HepG2 (cell line): ENCODE results near the gene UNC93A. TPM values are rescaled to one million over a fixed set of nuclear protein-coding genes. Genes with fewer than 3 reads are reported as not detected.
"Not testable (repeated sequence)": the region's sequence is repeated elsewhere in the genome, so short reads cannot be mapped to it uniquely, and the experiment has no call there.

Source experiments
- ATAC-seq: fragments of 200-7000 bp; cut with Tn5 transposase; 3 replicates; pipeline ENCODE4 v1.9.1; 2020; ENCODE audit warnings: mild to moderate bottlenecking, moderate library complexity
- BruUV-seq: library from RNA; stranded (reverse); fragments of 400-500 nt; replicated peaks from 2 replicates; lab custom pipeline; 2021; lab: Mats Ljungman, UMichigan
- CTCF ChIA-PET: fragments of 300-600 bp; formaldehyde crosslinking; extraction: SDS; loops from one replicate; lab custom pipeline; 2021; ENCODE audit warnings: low total read pairs, inconsistent platforms, low intra/inter-chr PET ratio; lab: Yijun Ruan, JAX
- POLR2A ChIA-PET: fragments of 350-600 bp; sonication (Branson Sonifier 250); formaldehyde crosslinking; loops from one replicate; lab custom pipeline; 2020; ENCODE audit warnings: antibody characterized with exemption, inconsistent platforms; lab: Yijun Ruan, JAX
- DNase-seq: peaks from one replicate; pipeline ENCODE4 v3.0.0-alpha.2; 2015; ENCODE audit warnings: low spot score
- FAIRE-seq: peaks from 3 replicates; lab custom pipeline; 2011; peaks lifted over from hg19 to GRCh38; lab: Jason Lieb, UNC
- H2AFZ ChIP-seq: one replicate; pipeline ENCODE4 v1.6.1; 2011; ENCODE audit warnings: low read length, inconsistent platforms
- H3K27ac ChIP-seq: fragments of 300-600 bp; 3 replicates; pipeline ENCODE4 v1.8.0; 2011; ENCODE audit warnings: mixed run types, mild to moderate bottlenecking, mixed read lengths, low read length, inconsistent platforms; ENCODE audit not compliant: insufficient read depth; ENCODE audit errors: extremely low read length
- H3K27me3 ChIP-seq, 2 experiments: fragments of 200-600 bp in 1 of 2; 2 replicates in 1 of 2; 3 replicates in 1 of 2; pipeline versions ENCODE4 v1.6.0 to v1.8.0; 2011; ENCODE audit warnings: low read length in 2 of 2, mild to moderate bottlenecking in 2 of 2, moderate library complexity in 2 of 2, inconsistent platforms in 1 of 2; ENCODE audit not compliant: insufficient read depth in 2 of 2, control insufficient read depth in 1 of 2
- H3K36me3 ChIP-seq, 2 experiments: fragments of 200-600 bp in 1 of 2; replicated peaks in 1 of 2; 2 replicates in 1 of 2; 3 replicates in 1 of 2; pipeline versions ENCODE4 v1.5.1 to v1.8.0; 2011; ENCODE audit warnings: low read length in 2 of 2, inconsistent platforms in 1 of 2; ENCODE audit not compliant: insufficient read depth in 2 of 2, control insufficient read depth in 1 of 2
- H3K4me1 ChIP-seq: 2 replicates; pipeline ENCODE4 v1.5.1; 2012; ENCODE audit warnings: low read length, inconsistent platforms; ENCODE audit not compliant: insufficient read depth
- H3K4me2 ChIP-seq: 2 replicates; pipeline ENCODE4 v1.6.0; 2011; ENCODE audit warnings: low read depth, low read length, inconsistent platforms
- H3K4me3 ChIP-seq, 3 experiments: fragments of 200-600 bp in 1 of 3; sonication (generic), shearing (Covaris generic) in 1 of 3; replicated peaks in 1 of 3; 2 replicates each; pipeline ENCODE4 v1.5.1; 2011 to 2016; ENCODE audit warnings: low read length in 3 of 3, inconsistent platforms in 2 of 3, low read depth in 2 of 3, mild to moderate bottlenecking in 2 of 3, control low read depth in 1 of 3, mixed read lengths in 1 of 3; ENCODE audit not compliant: insufficient read depth in 1 of 3
- H3K79me2 ChIP-seq: one replicate; pipeline ENCODE4 v1.6.1; 2011; ENCODE audit warnings: low read length, inconsistent platforms; ENCODE audit not compliant: insufficient read depth
- H3K9ac ChIP-seq: 2 replicates; pipeline ENCODE4 v1.6.0; 2011; ENCODE audit warnings: mild to moderate bottlenecking, low read depth, low read length, inconsistent platforms; ENCODE audit not compliant: insufficient read depth
- H3K9me3 ChIP-seq: 2 replicates; pipeline ENCODE4 v1.5.1; 2012; ENCODE audit warnings: mild to moderate bottlenecking, low read length
- H4K20me1 ChIP-seq: 2 replicates; pipeline ENCODE4 v1.6.0; 2011; ENCODE audit warnings: inconsistent platforms, mild to moderate bottlenecking, low read length, moderate library complexity; ENCODE audit not compliant: insufficient read depth
- CBFB ChIP-seq: sonication (generic); formaldehyde crosslinking; IDR thresholded peaks from 2 replicates; pipeline ENCODE4 v1.4.0; 2020; ENCODE audit warnings: missing genetic modification reagents
- GABPB1 ChIP-seq: IDR thresholded peaks from 2 replicates; pipeline ENCODE4 v1.6.1; 2016; ENCODE audit warnings: mild to moderate bottlenecking, missing genetic modification reagents, moderate library complexity, missing compliant biosample characterization
- KDM3A ChIP-seq: IDR thresholded peaks from 2 replicates; pipeline ENCODE4 v1.6.1; 2018; ENCODE audit warnings: low read depth, missing compliant biosample characterization
- KLF11 ChIP-seq: IDR thresholded peaks from 2 replicates; pipeline ENCODE4 v1.6.1; 2016; ENCODE audit warnings: missing compliant biosample characterization
- KLF6 ChIP-seq: IDR thresholded peaks from 2 replicates; pipeline ENCODE4 v1.8.0; 2016; ENCODE audit warnings: missing biosample characterization, missing genetic modification reagents
- NFKB2 ChIP-seq: sonication (generic); formaldehyde crosslinking; IDR thresholded peaks from 2 replicates; pipeline ENCODE4 v1.4.0; 2020; ENCODE audit warnings: missing genetic modification reagents, borderline replicate concordance
- POGZ ChIP-seq: sonication (generic); formaldehyde crosslinking; IDR thresholded peaks from 2 replicates; pipeline ENCODE4 v1.4.0; 2020; ENCODE audit warnings: mild to moderate bottlenecking, missing genetic modification reagents
- RXRB ChIP-seq: IDR thresholded peaks from 2 replicates; pipeline ENCODE4 v1.6.1; 2016; ENCODE audit warnings: borderline replicate concordance, missing genetic modification reagents, missing compliant biosample characterization
- YY1 ChIP-seq: IDR thresholded peaks from 2 replicates; pipeline ENCODE4 v1.6.1; 2011; ENCODE audit warnings: low read length, low read depth, moderate library complexity, mild to moderate bottlenecking; ENCODE audit not compliant: insufficient read depth, insufficient replicate concordance
- ZBTB38 ChIP-seq: sonication (generic); formaldehyde crosslinking; IDR thresholded peaks from 2 replicates; pipeline ENCODE4 v1.5.1; 2020; ENCODE audit warnings: mild to moderate bottlenecking, missing genetic modification reagents
- ZNF263 ChIP-seq: sonication (generic); formaldehyde crosslinking; IDR thresholded peaks from 2 replicates; pipeline ENCODE4 v1.4.0; 2020; ENCODE audit warnings: missing genetic modification reagents
- WGBS: methylation state at CpG from one replicate; pipeline ENCODE4 v1.1.6; 2017; ENCODE audit warnings: low lambda C conversion rate; 5-methylcytosine and 5-hydroxymethylcytosine counted together
- in situ Hi-C: cut with HindIII; loops from 2 replicates; pipeline ENCODE4 v1.10.0; 2017; ENCODE audit warnings: low pct_unique_long_range_greater_than_20kb; ENCODE audit not compliant: extremely low pct_ligation_motif_present
- intact Hi-C: fragments of 100-400 bp; cut with micrococcal nuclease; formaldehyde crosslinking; loops from one replicate; pipeline ENCODE4 v1.10.0; 2022; ENCODE audit not compliant: unreplicated experiment
- polyA plus RNA-seq, 8 experiments: library from polyadenylated mRNA; depleted of rRNA in 3 of 8; stranded (reverse) in 7 of 8; unstranded in 1 of 8; fragments of >200 nt; fragmentation: Illumina TruSeq in 4 of 8; extraction: Trizol in 4 of 8; gene quantifications; 2 replicates each; pipeline versions ENCODE4 v1.2.1 to v1.2.3, GENCODE V29; 2011 to 2016; ENCODE audit warnings: low read depth in 4 of 8, missing spikeins in 1 of 8, mixed read lengths in 1 of 8; ENCODE audit not compliant: insufficient read depth in 1 of 8
- total RNA-seq, 5 experiments: library from RNA; depleted of rRNA; stranded (reverse); fragments of >200 nt; fragmentation: Illumina TruSeq; extraction: Trizol; gene quantifications; 2 replicates each; pipeline ENCODE4 v1.2.3, GENCODE V29; 2016; ENCODE audit warnings: low read depth in 1 of 5
- TF ChIP-seq, protein P1 (sequence below): IDR thresholded peaks from 2 replicates; pipeline ENCODE4 v1.6.1; 2018; ENCODE audit warnings: missing genetic modification reagents, mild to moderate bottlenecking, missing compliant biosample characterization
- TF ChIP-seq, protein P2 (sequence below): sonication (generic); formaldehyde crosslinking; IDR thresholded peaks from 2 replicates; pipeline ENCODE4 v1.4.0; 2020; ENCODE audit warnings: missing genetic modification reagents, borderline replicate concordance
- TF ChIP-seq, protein P3 (sequence below): IDR thresholded peaks from 2 replicates; pipeline ENCODE4 v1.6.1; 2016; ENCODE audit warnings: mild to moderate bottlenecking
- TF ChIP-seq, protein P4 (sequence below): sonication (generic); formaldehyde crosslinking; IDR thresholded peaks from 2 replicates; pipeline ENCODE4 v1.4.0; 2020; ENCODE audit warnings: missing genetic modification reagents

Gene UNC93A
- total and polyA plus RNA-seq, 2 of the 13 experiments (the other 11 are each of a cell fraction or from before 2014, with no cell fraction given), result 11.0 to 42.7 TPM

DNA sequence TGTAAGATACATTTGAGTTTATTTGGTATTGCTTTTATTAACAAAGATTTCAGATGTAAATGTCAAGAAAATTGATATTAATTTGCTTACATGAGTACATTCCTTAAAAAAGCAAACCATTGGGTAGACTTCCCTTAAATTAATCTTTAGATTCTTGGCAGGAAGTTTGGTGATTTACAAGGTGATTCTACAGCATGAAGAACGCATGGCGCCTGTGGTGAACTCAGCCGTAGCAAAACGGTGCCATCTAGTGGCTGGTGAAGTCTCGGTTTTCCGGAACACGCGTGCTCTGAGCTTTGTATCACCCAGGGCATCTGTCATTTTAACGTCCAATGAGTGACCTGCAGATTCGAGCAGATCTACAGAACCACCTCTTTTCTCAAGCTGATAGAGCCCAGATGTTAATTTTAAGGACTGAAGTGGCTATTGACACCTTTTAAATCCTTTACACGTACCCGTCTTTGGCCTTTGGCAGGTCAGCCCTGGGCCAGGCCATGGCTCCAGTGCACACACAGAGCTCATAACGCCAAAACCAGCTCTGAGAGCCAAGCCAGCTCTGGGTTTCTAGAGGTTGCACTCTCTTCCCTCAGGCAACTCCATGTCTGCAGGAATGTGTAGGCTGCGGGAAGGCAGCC lies 2.4 kb upstream of the UNC93A start:
- H3K4me3 ChIP-seq, H3K79me2 ChIP-seq, H3K9me3 ChIP-seq, intact Hi-C loops, H4K20me1 ChIP-seq, H3K27me3 ChIP-seq, H3K4me2 ChIP-seq, in situ Hi-C loops, BruUV-seq, H3K36me3 ChIP-seq, H2AFZ ChIP-seq: not testable (repeated sequence)
- DNase-seq (peak; percentile 50), FAIRE-seq (peak; percentile 97), ATAC-seq (peak; percentile 60)
- Histone ChIP-seq H3K9ac (peak overlapping the region; percentile 18), H3K27ac (peak overlapping the region; percentile 51), H3K4me1 (peaks cover 98% of the 10 kb centered on the region)
- WGBS, result 26% methylated on average over 14 of the region's 14 CpGs
- ChIA-PET CTCF (interaction anchor here (4.2 kb wide), 1 partner anchor 70 kb away, joined by 19 read pairs; no protein-coding TSS in a partner anchor), POLR2A (interaction anchor here (1.2 to 7.4 kb wide), 4 partner anchors 20 to 72 kb away, joined by 6 to 163 read pairs (median 22); no protein-coding TSS in a partner anchor)
- TF ChIP-seq NFKB2 (CRISPR knock-in tag) (peak; percentile 82; the same call in 1 of the 2 replicates), YY1 (peak; percentile 13), RXRB (CRISPR knock-in tag) (peak; percentile 59), ZNF263 (CRISPR knock-in tag) (peak; percentile 39; the same call in 1 of the 2 replicates), KDM3A (0 out of 2 replicates have a peak, but pooled peaks have one; percentile 78), KLF6 (CRISPR knock-in tag) (0 out of 2 replicates have a peak, but pooled peaks have one; percentile 64), GABPB1 (CRISPR knock-in tag) (peak; percentile 46), KLF11 (CRISPR knock-in tag) (peak; percentile 78; the same call in 1 of the 2 replicates), POGZ (CRISPR knock-in tag) (0 out of 2 replicates have a peak, but pooled peaks have one; percentile 12), ZBTB38 (peak; percentile 80; the same call in 1 of the 2 replicates), CBFB (0 out of 2 replicates have a peak, but pooled peaks have one; percentile 18)
- TF ChIP-seq, protein P1, sequence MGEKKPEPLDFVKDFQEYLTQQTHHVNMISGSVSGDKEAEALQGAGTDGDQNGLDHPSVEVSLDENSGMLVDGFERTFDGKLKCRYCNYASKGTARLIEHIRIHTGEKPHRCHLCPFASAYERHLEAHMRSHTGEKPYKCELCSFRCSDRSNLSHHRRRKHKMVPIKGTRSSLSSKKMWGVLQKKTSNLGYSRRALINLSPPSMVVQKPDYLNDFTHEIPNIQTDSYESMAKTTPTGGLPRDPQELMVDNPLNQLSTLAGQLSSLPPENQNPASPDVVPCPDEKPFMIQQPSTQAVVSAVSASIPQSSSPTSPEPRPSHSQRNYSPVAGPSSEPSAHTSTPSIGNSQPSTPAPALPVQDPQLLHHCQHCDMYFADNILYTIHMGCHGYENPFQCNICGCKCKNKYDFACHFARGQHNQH (CRISPR knock-in tag), result peak; percentile 50; the same call in 1 of the 2 replicates
- TF ChIP-seq, protein P2, sequence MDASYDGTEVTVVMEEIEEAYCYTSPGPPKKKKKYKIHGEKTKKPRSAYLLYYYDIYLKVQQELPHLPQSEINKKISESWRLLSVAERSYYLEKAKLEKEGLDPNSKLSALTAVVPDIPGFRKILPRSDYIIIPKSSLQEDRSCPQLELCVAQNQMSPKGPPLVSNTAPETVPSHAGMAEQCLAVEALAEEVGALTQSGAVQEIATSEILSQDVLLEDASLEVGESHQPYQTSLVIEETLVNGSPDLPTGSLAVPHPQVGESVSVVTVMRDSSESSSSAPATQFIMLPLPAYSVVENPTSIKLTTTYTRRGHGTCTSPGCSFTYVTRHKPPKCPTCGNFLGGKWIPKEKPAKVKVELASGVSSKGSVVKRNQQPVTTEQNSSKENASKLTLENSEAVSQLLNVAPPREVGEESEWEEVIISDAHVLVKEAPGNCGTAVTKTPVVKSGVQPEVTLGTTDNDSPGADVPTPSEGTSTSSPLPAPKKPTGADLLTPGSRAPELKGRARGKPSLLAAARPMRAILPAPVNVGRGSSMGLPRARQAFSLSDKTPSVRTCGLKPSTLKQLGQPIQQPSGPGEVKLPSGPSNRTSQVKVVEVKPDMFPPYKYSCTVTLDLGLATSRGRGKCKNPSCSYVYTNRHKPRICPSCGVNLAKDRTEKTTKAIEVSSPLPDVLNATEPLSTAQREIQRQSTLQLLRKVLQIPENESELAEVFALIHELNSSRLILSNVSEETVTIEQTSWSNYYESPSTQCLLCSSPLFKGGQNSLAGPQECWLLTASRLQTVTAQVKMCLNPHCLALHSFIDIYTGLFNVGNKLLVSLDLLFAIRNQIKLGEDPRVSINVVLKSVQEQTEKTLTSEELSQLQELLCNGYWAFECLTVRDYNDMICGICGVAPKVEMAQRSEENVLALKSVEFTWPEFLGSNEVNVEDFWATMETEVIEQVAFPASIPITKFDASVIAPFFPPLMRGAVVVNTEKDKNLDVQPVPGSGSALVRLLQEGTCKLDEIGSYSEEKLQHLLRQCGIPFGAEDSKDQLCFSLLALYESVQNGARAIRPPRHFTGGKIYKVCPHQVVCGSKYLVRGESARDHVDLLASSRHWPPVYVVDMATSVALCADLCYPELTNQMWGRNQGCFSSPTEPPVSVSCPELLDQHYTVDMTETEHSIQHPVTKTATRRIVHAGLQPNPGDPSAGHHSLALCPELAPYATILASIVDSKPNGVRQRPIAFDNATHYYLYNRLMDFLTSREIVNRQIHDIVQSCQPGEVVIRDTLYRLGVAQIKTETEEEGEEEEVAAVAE (CRISPR knock-in tag), result peak; percentile 81; the same call in 1 of the 2 replicates
- TF ChIP-seq, protein P3, sequence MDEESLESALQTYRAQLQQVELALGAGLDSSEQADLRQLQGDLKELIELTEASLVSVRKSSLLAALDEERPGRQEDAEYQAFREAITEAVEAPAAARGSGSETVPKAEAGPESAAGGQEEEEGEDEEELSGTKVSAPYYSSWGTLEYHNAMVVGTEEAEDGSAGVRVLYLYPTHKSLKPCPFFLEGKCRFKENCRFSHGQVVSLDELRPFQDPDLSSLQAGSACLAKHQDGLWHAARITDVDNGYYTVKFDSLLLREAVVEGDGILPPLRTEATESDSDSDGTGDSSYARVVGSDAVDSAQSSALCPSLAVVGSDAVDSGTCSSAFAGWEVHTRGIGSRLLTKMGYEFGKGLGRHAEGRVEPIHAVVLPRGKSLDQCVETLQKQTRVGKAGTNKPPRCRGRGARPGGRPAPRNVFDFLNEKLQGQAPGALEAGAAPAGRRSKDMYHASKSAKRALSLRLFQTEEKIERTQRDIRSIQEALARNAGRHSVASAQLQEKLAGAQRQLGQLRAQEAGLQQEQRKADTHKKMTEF (CRISPR knock-in tag), result peak; percentile 80
- TF ChIP-seq, protein P4, sequence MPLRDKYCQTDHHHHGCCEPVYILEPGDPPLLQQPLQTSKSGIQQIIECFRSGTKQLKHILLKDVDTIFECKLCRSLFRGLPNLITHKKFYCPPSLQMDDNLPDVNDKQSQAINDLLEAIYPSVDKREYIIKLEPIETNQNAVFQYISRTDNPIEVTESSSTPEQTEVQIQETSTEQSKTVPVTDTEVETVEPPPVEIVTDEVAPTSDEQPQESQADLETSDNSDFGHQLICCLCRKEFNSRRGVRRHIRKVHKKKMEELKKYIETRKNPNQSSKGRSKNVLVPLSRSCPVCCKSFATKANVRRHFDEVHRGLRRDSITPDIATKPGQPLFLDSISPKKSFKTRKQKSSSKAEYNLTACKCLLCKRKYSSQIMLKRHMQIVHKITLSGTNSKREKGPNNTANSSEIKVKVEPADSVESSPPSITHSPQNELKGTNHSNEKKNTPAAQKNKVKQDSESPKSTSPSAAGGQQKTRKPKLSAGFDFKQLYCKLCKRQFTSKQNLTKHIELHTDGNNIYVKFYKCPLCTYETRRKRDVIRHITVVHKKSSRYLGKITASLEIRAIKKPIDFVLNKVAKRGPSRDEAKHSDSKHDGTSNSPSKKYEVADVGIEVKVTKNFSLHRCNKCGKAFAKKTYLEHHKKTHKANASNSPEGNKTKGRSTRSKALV (CRISPR knock-in tag), result 0 out of 2 replicates have a peak, but pooled peaks have one; percentile 43
